ENCODE data around the gene NAT9. TPM values are rescaled to one million over a fixed set of nuclear protein-coding genes. Genes with fewer than 3 reads are reported as not detected.

Gene NAT9
- polyA plus RNA-seq, 10 donors = 28.4 to 40.0 (median 33.4) TPM

- DNase-seq = no peak
These were observed 45.4 kb downstream of the NAT9 start for GRCh38 chr17:74730491-74731346.

DNA sequence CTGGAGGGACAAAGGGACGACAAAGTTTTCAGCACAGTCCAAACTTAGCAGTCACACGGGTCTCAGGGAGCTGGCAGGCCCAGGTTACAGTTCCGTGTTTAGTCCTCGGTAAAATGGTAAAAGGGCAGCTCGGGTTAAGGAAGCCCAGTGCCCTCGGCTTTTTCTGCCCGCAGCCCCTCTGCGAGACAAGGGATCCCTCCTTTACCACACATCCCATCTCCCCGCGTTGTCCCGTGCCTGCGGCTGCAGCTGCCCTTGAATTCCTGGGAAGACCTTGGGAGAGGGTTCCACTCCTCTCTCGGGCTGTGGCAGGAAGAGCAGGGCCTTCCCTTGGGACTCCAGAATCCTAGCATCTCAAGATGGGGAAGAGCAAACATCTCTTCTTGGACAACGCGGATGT is 46.3 kb downstream of the NAT9 start:
- no peak for DNase-seq

DNA sequence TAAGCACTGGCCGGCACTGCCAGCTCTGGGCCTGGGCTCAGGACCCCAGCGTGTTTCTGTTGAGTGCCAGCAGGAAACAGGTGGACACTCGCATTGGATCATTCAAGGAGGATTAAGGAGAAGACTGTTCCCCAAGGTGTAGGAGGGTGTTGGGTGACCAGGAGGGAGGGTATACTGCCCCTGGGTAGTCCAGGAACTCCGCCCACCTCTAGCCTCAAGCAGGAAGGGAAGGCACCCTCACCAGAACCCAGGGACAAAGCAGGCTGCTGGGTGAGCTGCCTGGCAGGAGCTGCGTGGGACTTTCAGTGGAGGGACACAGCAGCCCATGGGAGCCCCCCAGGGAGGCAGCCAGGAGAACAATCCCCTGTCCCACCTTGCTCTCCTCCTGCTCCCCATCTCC is 46.8 kb downstream of the NAT9 start:
- no peak for DNase-seq

DNA sequence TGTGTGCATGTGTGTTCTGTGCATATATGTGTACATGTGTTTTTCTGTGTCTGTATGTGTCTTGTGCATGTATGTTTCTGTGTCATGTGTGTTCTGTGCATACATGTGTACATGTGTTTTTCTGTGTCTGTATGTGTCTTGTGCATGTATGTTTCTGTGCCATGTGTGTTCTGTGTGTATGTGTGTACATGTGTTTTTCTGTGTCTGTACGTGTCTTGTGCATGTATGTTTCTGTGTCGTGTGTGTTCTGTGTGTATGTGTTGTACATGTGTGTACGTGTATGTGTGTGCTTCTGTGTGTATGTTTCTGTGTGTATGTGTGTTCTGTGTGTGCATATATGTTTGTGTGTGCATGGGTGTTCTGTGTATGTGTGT is 47.5 kb downstream of the NAT9 start:
- DNase-seq = no peak

DNA sequence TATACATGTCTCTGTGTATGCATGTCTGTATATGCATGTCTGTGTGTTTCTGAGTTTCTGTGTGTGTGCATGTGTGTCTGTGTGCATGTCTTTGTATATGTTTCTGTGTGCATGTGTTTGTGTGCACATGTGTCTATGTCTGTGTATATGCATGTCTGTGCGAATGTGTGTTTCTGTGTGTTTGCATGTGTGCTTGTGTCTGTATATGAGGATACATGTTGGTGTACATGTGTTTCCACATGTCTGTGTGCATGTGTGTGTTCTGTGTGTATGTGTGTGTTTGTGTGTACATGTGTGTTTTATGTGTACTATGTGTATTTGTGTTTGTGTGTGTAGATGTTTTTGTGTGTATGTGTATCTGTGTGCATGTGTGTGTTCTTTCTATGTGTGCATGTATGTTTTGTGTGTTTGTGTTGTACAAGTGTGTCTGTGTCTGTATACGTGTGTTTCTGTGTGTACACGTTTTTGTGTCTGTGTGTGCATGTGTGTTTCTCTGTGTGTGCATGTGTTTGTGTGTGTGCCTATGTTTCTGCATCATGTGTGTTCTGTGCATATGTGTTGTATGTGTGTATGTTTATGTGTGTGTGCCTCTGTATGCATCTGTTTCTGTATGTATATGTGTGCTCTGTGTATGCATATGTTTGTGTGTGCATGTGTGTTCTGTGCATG is 48.0 kb downstream of the NAT9 start:
- DNase-seq = no peak

DNA sequence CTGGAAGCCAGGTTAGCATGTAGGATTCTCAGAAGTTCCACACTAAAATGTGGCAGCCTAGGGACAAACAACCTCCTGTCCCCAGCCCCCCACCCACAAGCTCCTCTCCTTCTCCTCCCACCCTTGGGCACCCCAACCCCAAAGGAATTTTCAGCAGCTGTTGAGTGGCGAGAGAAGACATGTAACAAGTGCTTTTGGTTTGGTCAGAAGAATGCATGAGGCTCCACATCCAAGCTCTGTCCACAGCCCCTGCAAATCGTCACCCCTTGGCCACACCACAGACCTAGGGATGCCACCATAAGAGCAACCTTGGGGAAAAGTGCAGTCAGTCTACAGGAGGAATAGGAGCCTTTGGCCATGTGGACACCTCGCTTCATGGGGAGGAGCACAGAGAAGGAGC is 51.0 kb downstream of the NAT9 start:
- DNase-seq = no peak

GRCh38 chr17:74723891-74724290 is 52.3 kb downstream of the NAT9 start:
- no peak for DNase-seq

DNA sequence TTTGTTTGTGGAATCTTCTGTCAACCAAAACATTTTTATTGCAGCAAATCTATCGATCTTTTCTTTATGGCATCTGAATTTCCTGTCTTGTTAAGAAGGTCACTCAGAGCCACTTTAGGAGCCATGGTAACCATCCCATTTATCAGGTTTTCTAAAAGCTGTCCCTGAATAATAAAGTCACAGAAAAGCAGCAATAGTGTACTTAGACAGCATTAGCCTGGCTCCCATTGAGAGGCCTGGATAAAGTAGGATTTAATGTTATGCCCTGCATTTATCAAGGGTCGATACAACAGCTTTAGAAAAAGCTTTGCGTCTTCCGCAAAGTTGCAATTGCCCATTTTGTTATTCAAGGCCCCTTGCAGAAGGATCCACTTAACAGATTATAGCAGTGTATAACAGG is 53.4 kb downstream of the NAT9 start:
- no peak for DNase-seq

Other genes starting within 250 kb of the NAT9 start
- gene CD300LB, start 244.9 kb downstream of the NAT9 start, polyA plus RNA-seq (ENCODE audit: insufficient read length in 10 of 10) = under 1 TPM in 7 of 10 donors, not detected in 3; 0.09 to 0.32 (median 0.20) TPM
- 1 to 10 TPM in 1 of 10 donors, under 1 TPM in 8, not detected in 1; 0.34 to 1.1 (median 0.48) TPM for gene CD300C, start 230.2 kb downstream of the NAT9 start, polyA plus RNA-seq (ENCODE audit: insufficient read length in 10 of 10)
- under 1 TPM in 1 of 10 donors, not detected in 9; 0.35 TPM for gene CD300H, start 208.8 kb downstream of the NAT9 start, polyA plus RNA-seq (ENCODE audit: insufficient read length in 10 of 10)
- not detected for gene CD300LD, start 184.1 kb downstream of the NAT9 start, polyA plus RNA-seq (ENCODE audit: insufficient read length in 10 of 10)
- gene CD300E, start 152.6 kb downstream of the NAT9 start, polyA plus RNA-seq (ENCODE audit: insufficient read length in 10 of 10) = under 1 TPM; 0.04 to 0.84 (median 0.25) TPM
- under 1 TPM; 0.16 to 0.65 (median 0.35) TPM for gene CD300LF, start 63.4 kb downstream of the NAT9 start, polyA plus RNA-seq (ENCODE audit: insufficient read length in 10 of 10)
- 1 to 10 TPM in 8 of 10 donors, under 1 TPM in 2; 0.38 to 2.6 (median 1.5) TPM for gene RAB37, start 39.1 kb downstream of the NAT9 start, polyA plus RNA-seq (ENCODE audit: insufficient read length in 10 of 10)
- gene NHERF1, start 27.7 kb downstream of the NAT9 start, polyA plus RNA-seq (ENCODE audit: insufficient read length in 10 of 10) = 10 to 100 TPM in 1 of 10 donors, 1 to 10 TPM in 9; 4.9 to 13.4 (median 8.9) TPM
- gene GRIN2C, start 83.5 kb upstream of the NAT9 start, polyA plus RNA-seq (ENCODE audit: insufficient read length in 10 of 10) = 1 to 10 TPM in 5 of 10 donors, under 1 TPM in 5; 0.60 to 1.8 (median 0.99) TPM
- 1 to 10 TPM; 1.3 to 5.7 (median 2.5) TPM for gene FDXR, start 96.6 kb upstream of the NAT9 start, polyA plus RNA-seq (ENCODE audit: insufficient read length in 10 of 10)
- gene FADS6, start 117.3 kb upstream of the NAT9 start, polyA plus RNA-seq (ENCODE audit: insufficient read length in 10 of 10) = under 1 TPM in 2 of 10 donors, not detected in 8; 0.24 to 0.84 TPM
- gene USH1G, start 146.9 kb upstream of the NAT9 start, polyA plus RNA-seq (ENCODE audit: insufficient read length in 10 of 10) = under 1 TPM in 3 of 10 donors, not detected in 7; 0.04 to 0.69 (median 0.30) TPM
- gene OTOP2, start 147.9 kb upstream of the NAT9 start, polyA plus RNA-seq (ENCODE audit: insufficient read length in 10 of 10) = not detected
- not detected for gene OTOP3, start 159.6 kb upstream of the NAT9 start, polyA plus RNA-seq (ENCODE audit: insufficient read length in 10 of 10)
- 1 to 10 TPM; 4.6 to 7.6 (median 5.9) TPM for gene HID1, start 196.4 kb upstream of the NAT9 start, polyA plus RNA-seq (ENCODE audit: insufficient read length in 10 of 10)
- gene CDR2L, start 211.3 kb upstream of the NAT9 start, polyA plus RNA-seq (ENCODE audit: insufficient read length in 10 of 10) = 10 to 100 TPM in 2 of 10 donors, 1 to 10 TPM in 8; 5.7 to 10.8 (median 8.0) TPM
- gene MRPL58, start 236.3 kb upstream of the NAT9 start, polyA plus RNA-seq (ENCODE audit: insufficient read length in 10 of 10) = 10 to 100 TPM; 18.8 to 24.7 (median 21.6) TPM